HepG2 (cell line): ENCODE measurements around the gene NRDC. TPM values are rescaled to one million over a fixed set of nuclear protein-coding genes. Genes with fewer than 3 reads are reported as not detected.

Experiments used
- ATAC-seq: fragments of 200-7000 bp; cut with Tn5 transposase; 3 replicates; pipeline ENCODE4 v1.9.1; 2020; ENCODE audit warnings: mild to moderate bottlenecking, moderate library complexity
- BruUV-seq: library from RNA; stranded (reverse); fragments of 400-500 nt; replicated peaks from 2 replicates; lab custom pipeline; 2021; lab: Mats Ljungman, UMichigan
- CTCF ChIA-PET: fragments of 300-600 bp; formaldehyde crosslinking; extraction: SDS; loops from one replicate; lab custom pipeline; 2021; ENCODE audit warnings: low total read pairs, inconsistent platforms, low intra/inter-chr PET ratio; lab: Yijun Ruan, JAX
- POLR2A ChIA-PET: fragments of 350-600 bp; sonication (Branson Sonifier 250); formaldehyde crosslinking; loops from one replicate; lab custom pipeline; 2020; ENCODE audit warnings: antibody characterized with exemption, inconsistent platforms; lab: Yijun Ruan, JAX
- DNase-seq: peaks from one replicate; pipeline ENCODE4 v3.0.0-alpha.2; 2015; ENCODE audit warnings: low spot score
- FAIRE-seq: peaks from 3 replicates; lab custom pipeline; 2011; peaks lifted over from hg19 to GRCh38; lab: Jason Lieb, UNC
- H2AFZ ChIP-seq: one replicate; pipeline ENCODE4 v1.6.1; 2011; ENCODE audit warnings: low read length, inconsistent platforms
- H3K27ac ChIP-seq: fragments of 300-600 bp; 3 replicates; pipeline ENCODE4 v1.8.0; 2011; ENCODE audit warnings: mixed run types, mild to moderate bottlenecking, mixed read lengths, low read length, inconsistent platforms; ENCODE audit not compliant: insufficient read depth; ENCODE audit errors: extremely low read length
- H3K27me3 ChIP-seq, 2 experiments: fragments of 200-600 bp in 1 of 2; 2 replicates in 1 of 2; 3 replicates in 1 of 2; pipeline versions ENCODE4 v1.6.0 to v1.8.0; 2011; ENCODE audit warnings: low read length in 2 of 2, mild to moderate bottlenecking in 2 of 2, moderate library complexity in 2 of 2, inconsistent platforms in 1 of 2; ENCODE audit not compliant: insufficient read depth in 2 of 2, control insufficient read depth in 1 of 2
- H3K36me3 ChIP-seq, 2 experiments: fragments of 200-600 bp in 1 of 2; replicated peaks in 1 of 2; 2 replicates in 1 of 2; 3 replicates in 1 of 2; pipeline versions ENCODE4 v1.5.1 to v1.8.0; 2011; ENCODE audit warnings: low read length in 2 of 2, inconsistent platforms in 1 of 2; ENCODE audit not compliant: insufficient read depth in 2 of 2, control insufficient read depth in 1 of 2
- H3K4me1 ChIP-seq: 2 replicates; pipeline ENCODE4 v1.5.1; 2012; ENCODE audit warnings: low read length, inconsistent platforms; ENCODE audit not compliant: insufficient read depth
- H3K4me2 ChIP-seq: 2 replicates; pipeline ENCODE4 v1.6.0; 2011; ENCODE audit warnings: low read depth, low read length, inconsistent platforms
- H3K4me3 ChIP-seq, 3 experiments: fragments of 200-600 bp in 1 of 3; sonication (generic), shearing (Covaris generic) in 1 of 3; replicated peaks in 1 of 3; 2 replicates each; pipeline ENCODE4 v1.5.1; 2011 to 2016; ENCODE audit warnings: low read length in 3 of 3, inconsistent platforms in 2 of 3, low read depth in 2 of 3, mild to moderate bottlenecking in 2 of 3, control low read depth in 1 of 3, mixed read lengths in 1 of 3; ENCODE audit not compliant: insufficient read depth in 1 of 3
- H3K79me2 ChIP-seq: one replicate; pipeline ENCODE4 v1.6.1; 2011; ENCODE audit warnings: low read length, inconsistent platforms; ENCODE audit not compliant: insufficient read depth
- H3K9ac ChIP-seq: 2 replicates; pipeline ENCODE4 v1.6.0; 2011; ENCODE audit warnings: mild to moderate bottlenecking, low read depth, low read length, inconsistent platforms; ENCODE audit not compliant: insufficient read depth
- H3K9me3 ChIP-seq: 2 replicates; pipeline ENCODE4 v1.5.1; 2012; ENCODE audit warnings: mild to moderate bottlenecking, low read length
- H4K20me1 ChIP-seq: 2 replicates; pipeline ENCODE4 v1.6.0; 2011; ENCODE audit warnings: inconsistent platforms, mild to moderate bottlenecking, low read length, moderate library complexity; ENCODE audit not compliant: insufficient read depth
- AHR ChIP-seq: IDR thresholded peaks from 2 replicates; pipeline ENCODE4 v1.6.1; 2018; ENCODE audit warnings: missing genetic modification reagents, missing compliant biosample characterization
- ELF1 ChIP-seq: sonication (generic); formaldehyde crosslinking; IDR thresholded peaks from 2 replicates; pipeline ENCODE4 v1.4.0; 2020; ENCODE audit warnings: missing genetic modification reagents
- HNRNPK ChIP-seq: fragments of 200-400 bp; formaldehyde crosslinking; IDR thresholded peaks from 2 replicates; pipeline ENCODE4 v1.6.1; 2018; ENCODE audit warnings: low read length, low read depth, moderate library complexity, mild to moderate bottlenecking; ENCODE audit not compliant: poor library complexity, severe bottlenecking
- LCORL ChIP-seq, 2 experiments: fragments of 450-650 bp in 1 of 2; sonication (generic) in 1 of 2; formaldehyde crosslinking in 1 of 2; IDR thresholded peaks; 2 replicates each; pipeline versions ENCODE4 v1.5.0 to v1.6.1; 2017 to 2020; ENCODE audit warnings: antibody characterized with exemption in 1 of 2, missing genetic modification reagents in 1 of 2
- MXD1 ChIP-seq: sonication (generic); formaldehyde crosslinking; IDR thresholded peaks from 2 replicates; pipeline ENCODE4 v1.4.0; 2020; ENCODE audit warnings: mild to moderate bottlenecking, missing genetic modification reagents
- MYNN ChIP-seq: sonication (generic); formaldehyde crosslinking; IDR thresholded peaks from 2 replicates; pipeline ENCODE4 v1.4.0; 2020; ENCODE audit warnings: mild to moderate bottlenecking, low read depth, missing genetic modification reagents
- ZIK1 ChIP-seq: sonication (generic); formaldehyde crosslinking; IDR thresholded peaks from 2 replicates; pipeline ENCODE4 v1.5.0; 2020; ENCODE audit warnings: mild to moderate bottlenecking, low read depth, missing genetic modification reagents, borderline replicate concordance
- ZNF225 ChIP-seq: sonication (generic); formaldehyde crosslinking; IDR thresholded peaks from 2 replicates; pipeline ENCODE4 v1.4.0; 2020; ENCODE audit warnings: mild to moderate bottlenecking, missing genetic modification reagents
- ZNF550 ChIP-seq: sonication (generic); formaldehyde crosslinking; IDR thresholded peaks from 2 replicates; pipeline ENCODE4 v1.4.0; 2020; ENCODE audit warnings: mild to moderate bottlenecking, missing genetic modification reagents, borderline replicate concordance
- ZNF737 ChIP-seq: sonication (generic); formaldehyde crosslinking; IDR thresholded peaks from 2 replicates; pipeline ENCODE4 v1.5.0; 2020; ENCODE audit warnings: missing genetic modification reagents, mild to moderate bottlenecking, borderline replicate concordance
- WGBS: methylation state at CpG from one replicate; pipeline ENCODE4 v1.1.6; 2017; ENCODE audit warnings: low lambda C conversion rate; 5-methylcytosine and 5-hydroxymethylcytosine counted together
- in situ Hi-C: cut with HindIII; loops from 2 replicates; pipeline ENCODE4 v1.10.0; 2017; ENCODE audit warnings: low pct_unique_long_range_greater_than_20kb; ENCODE audit not compliant: extremely low pct_ligation_motif_present
- intact Hi-C: fragments of 100-400 bp; cut with micrococcal nuclease; formaldehyde crosslinking; loops from one replicate; pipeline ENCODE4 v1.10.0; 2022; ENCODE audit not compliant: unreplicated experiment
- polyA plus RNA-seq, 8 experiments: library from polyadenylated mRNA; depleted of rRNA in 3 of 8; stranded (reverse) in 7 of 8; unstranded in 1 of 8; fragments of >200 nt; fragmentation: Illumina TruSeq in 4 of 8; extraction: Trizol in 4 of 8; gene quantifications; 2 replicates each; pipeline versions ENCODE4 v1.2.1 to v1.2.3, GENCODE V29; 2011 to 2016; ENCODE audit warnings: low read depth in 4 of 8, missing spikeins in 1 of 8, mixed read lengths in 1 of 8; ENCODE audit not compliant: insufficient read depth in 1 of 8
- total RNA-seq, 5 experiments: library from RNA; depleted of rRNA; stranded (reverse); fragments of >200 nt; fragmentation: Illumina TruSeq; extraction: Trizol; gene quantifications; 2 replicates each; pipeline ENCODE4 v1.2.3, GENCODE V29; 2016; ENCODE audit warnings: low read depth in 1 of 5
- TF ChIP-seq, protein P1 (sequence below): sonication (generic); formaldehyde crosslinking; IDR thresholded peaks from 2 replicates; pipeline ENCODE4 v1.4.0; 2020; ENCODE audit warnings: mild to moderate bottlenecking, missing genetic modification reagents
- TF ChIP-seq, protein P2 (sequence below): IDR thresholded peaks from 2 replicates; pipeline ENCODE4 v1.6.1; 2018; ENCODE audit warnings: missing genetic modification reagents, mild to moderate bottlenecking, missing compliant biosample characterization

The NRDC gene
- total and polyA plus RNA-seq, 2 of the 13 experiments (the other 11 are each of a cell fraction or from before 2014, with no cell fraction given), result 57.6 to 64.9 TPM

DNA sequence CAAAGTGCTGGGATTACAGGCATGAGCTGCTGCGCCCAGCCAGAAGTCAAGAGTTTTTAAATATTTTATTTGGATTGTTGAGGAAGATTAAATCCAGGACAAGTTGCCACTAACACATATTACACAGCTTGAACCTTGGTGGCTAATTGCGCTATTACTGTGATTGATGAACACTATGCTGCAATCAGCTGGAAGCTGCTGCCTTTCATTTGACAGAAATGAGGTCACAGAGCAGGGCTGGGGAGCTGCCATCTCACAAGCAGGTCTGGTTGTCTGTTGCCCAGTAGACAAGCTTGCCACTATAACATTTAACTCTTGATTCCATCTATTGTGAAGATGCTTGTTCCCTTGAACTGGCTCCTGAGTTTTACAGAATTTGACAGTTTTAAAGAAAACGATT, 37.4 kb upstream of the NRDC start:
- CTCF ChIA-PET, result no interaction called here
- Histone ChIP-seq H3K27ac (no peak overlapping the region), H3K9ac (no peak overlapping the region), H3K4me2 (no peak overlapping the region), H3K79me2 (no peaks in the 10 kb centered on the region), H3K4me3 (no peak overlapping the region), H4K20me1 (no peaks in the 10 kb centered on the region), H3K27me3 (peaks cover 0 to 1% of the 10 kb centered on the region in 2 experiments; a peak in 3 of 5 replicates), H3K4me1 (no peaks in the 10 kb centered on the region), H3K36me3 (no peaks in the 10 kb centered on the region), H3K9me3 (no peaks in the 10 kb centered on the region), H2AFZ (no peak overlapping the region)
- ATAC-seq, result no peak
- no peak for DNase-seq
- no TSS peak for BruUV-seq
- no peak for FAIRE-seq
- intact Hi-C loops, result loop anchor here (5.0 kb wide), 1 partner anchor 86 kb away; no protein-coding TSS in a partner anchor
- in situ Hi-C loops, result no loop called here
- WGBS, result 29% methylated on average over 3 of the region's 3 CpGs
- POLR2A ChIA-PET, result no interaction called here
- TF ChIP-seq ZNF737 (no peak), AHR (CRISPR knock-in tag) (no peak), LCORL (IDR thresholded peaks at IDR 0.05) (no peak), LCORL (CRISPR knock-in tag; IDR thresholded peaks at IDR 0.05) (no peak), ZNF225 (CRISPR knock-in tag) (no peak), ZNF550 (CRISPR knock-in tag) (no peak), MYNN (CRISPR knock-in tag) (no peak), ELF1 (CRISPR knock-in tag) (no peak), HNRNPK (no peak), MXD1 (CRISPR knock-in tag) (no peak), ZIK1 (CRISPR knock-in tag) (no peak)
- TF ChIP-seq, protein P1, sequence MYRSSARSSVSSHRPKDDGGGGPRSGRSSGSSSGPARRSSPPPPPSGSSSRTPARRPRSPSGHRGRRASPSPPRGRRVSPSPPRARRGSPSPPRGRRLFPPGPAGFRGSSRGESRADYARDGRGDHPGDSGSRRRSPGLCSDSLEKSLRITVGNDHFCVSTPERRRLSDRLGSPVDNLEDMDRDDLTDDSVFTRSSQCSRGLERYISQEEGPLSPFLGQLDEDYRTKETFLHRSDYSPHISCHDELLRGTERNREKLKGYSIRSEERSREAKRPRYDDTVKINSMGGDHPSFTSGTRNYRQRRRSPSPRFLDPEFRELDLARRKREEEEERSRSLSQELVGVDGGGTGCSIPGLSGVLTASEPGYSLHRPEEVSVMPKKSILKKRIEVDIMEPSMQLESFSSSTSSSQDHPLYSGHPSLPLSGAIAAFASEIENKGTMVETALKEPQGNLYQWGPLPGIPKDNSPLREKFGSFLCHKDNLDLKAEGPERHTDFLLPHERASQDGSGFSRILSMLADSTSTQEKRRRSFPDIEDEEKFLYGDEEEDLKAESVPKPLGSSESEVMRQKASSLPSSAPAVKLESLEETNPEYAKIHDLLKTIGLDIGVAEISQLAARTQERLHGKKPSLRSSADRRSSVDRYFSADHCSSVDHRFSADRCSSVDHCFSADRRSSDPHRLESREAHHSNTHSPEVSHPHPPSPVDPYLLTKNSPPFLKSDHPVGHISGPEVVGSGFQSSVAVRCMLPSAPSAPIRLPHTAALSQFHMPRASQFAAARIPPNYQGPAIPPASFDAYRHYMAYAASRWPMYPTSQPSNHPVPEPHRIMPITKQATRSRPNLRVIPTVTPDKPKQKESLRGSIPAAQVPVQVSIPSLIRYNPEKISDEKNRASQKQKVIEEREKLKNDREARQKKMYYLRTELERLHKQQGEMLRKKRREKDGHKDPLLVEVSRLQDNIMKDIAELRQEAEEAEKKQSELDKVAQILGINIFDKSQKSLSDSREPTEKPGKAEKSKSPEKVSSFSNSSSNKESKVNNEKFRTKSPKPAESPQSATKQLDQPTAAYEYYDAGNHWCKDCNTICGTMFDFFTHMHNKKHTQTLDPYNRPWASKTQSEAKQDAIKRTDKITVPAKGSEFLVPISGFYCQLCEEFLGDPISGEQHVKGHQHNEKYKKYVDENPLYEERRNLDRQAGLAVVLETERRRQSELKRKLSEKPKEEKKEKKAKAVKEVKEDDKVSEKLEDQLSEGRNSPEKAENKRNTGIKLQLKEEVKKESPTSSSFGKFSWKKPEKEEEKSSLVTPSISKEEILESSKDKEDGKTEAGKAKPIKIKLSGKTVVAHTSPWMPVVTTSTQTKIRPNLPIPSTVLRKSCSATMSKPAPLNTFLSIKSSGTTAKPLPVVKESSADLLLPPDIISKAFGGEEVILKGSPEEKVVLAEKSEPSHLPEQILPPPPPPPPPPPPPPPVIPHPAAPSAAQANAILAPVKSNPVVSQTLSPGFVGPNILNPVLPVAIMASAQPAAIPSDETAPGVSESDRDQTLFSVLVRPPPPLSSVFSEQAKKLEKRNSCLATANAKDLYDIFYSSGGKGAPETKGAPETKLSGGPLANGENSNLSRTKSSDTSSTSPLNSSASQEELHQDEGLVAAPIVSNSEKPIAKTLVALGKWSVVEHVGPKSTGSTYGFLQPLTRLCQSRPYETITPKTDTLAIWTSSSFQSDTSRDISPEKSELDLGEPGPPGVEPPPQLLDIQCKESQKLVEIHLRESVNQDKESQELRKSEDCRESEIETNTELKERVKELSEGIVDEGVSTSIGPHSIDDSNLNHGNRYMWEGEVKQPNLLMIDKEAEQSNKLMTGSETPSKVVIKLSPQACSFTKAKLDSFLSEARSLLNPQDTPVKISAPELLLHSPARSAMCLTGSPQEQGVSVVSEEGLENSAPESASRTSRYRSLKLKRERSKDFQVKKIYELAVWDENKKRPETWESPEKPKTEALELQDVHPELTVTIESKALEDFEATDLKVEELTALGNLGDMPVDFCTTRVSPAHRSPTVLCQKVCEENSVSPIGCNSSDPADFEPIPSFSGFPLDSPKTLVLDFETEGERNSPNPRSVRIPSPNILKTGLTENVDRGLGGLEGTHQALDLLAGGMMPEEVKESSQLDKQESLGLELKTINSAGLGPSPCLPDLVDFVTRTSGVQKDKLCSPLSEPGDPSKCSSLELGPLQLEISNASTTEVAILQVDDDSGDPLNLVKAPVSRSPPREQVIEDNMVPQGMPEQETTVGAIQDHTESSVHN, result no peak
- TF ChIP-seq, protein P2, sequence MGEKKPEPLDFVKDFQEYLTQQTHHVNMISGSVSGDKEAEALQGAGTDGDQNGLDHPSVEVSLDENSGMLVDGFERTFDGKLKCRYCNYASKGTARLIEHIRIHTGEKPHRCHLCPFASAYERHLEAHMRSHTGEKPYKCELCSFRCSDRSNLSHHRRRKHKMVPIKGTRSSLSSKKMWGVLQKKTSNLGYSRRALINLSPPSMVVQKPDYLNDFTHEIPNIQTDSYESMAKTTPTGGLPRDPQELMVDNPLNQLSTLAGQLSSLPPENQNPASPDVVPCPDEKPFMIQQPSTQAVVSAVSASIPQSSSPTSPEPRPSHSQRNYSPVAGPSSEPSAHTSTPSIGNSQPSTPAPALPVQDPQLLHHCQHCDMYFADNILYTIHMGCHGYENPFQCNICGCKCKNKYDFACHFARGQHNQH, result no peak
